ENCODE measurements around the gene PRRC2A.
"Not testable (repeated sequence)": the region's sequence is repeated elsewhere in the genome, so short reads cannot be mapped to it uniquely, and the experiment has no call there.

DNA sequence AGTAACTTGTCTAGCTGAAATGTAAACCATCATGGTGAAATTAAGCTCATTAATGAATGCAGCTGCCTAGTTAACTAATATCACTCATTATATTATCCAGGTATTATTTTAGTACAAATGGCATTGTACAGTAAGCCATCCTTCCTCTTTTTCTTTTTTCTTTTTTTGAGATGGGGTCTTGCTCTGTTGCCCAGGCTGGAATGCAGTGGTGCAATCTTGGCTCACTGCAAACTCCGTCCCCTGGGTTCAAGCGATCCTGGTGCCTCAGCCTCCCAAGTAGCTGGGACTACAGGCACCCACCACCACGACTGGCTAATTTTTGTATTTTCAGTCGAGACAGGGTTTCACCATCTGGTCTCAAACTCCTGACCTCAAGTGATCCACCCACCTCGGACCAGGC lies 29.8 kb upstream of the PRRC2A start:
- TF ChIP-seq EZH2 (IDR thresholded peaks at IDR 0.05; ENCODE audit: low read length, unreplicated experiment) = not testable (repeated sequence)
- TF ChIP-seq, protein P1, sequence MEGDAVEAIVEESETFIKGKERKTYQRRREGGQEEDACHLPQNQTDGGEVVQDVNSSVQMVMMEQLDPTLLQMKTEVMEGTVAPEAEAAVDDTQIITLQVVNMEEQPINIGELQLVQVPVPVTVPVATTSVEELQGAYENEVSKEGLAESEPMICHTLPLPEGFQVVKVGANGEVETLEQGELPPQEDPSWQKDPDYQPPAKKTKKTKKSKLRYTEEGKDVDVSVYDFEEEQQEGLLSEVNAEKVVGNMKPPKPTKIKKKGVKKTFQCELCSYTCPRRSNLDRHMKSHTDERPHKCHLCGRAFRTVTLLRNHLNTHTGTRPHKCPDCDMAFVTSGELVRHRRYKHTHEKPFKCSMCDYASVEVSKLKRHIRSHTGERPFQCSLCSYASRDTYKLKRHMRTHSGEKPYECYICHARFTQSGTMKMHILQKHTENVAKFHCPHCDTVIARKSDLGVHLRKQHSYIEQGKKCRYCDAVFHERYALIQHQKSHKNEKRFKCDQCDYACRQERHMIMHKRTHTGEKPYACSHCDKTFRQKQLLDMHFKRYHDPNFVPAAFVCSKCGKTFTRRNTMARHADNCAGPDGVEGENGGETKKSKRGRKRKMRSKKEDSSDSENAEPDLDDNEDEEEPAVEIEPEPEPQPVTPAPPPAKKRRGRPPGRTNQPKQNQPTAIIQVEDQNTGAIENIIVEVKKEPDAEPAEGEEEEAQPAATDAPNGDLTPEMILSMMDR (conservative IDR thresholded peaks at IDR 0.05; ENCODE audit: low read depth, low read length) = not testable (repeated sequence)

Data from PC-3 (cell line).